Measurements from ENCODE around the gene INO80B.

- TF ChIP-seq SUZ12 (IDR thresholded peaks at IDR 0.05; ENCODE audit: extremely low read depth, insufficient read depth, insufficient read length) (no peak), YY1 (IDR thresholded peaks at IDR 0.05; ENCODE audit: insufficient read depth, insufficient read length) (no peak), ZNF274 (IDR thresholded peaks at IDR 0.05; ENCODE audit: low read depth, low read length) (no peak)
Observed at GRCh38 chr2:74439373-74439772, 15.5 kb upstream of the INO80B start.

Data from NT2/D1 (cell line).